GM13977 (cell line): ENCODE results near the gene PKP3.

Experiments
- DNase-seq: peaks from one replicate; pipeline ENCODE4 v3.0.0; 2012; ENCODE audit warnings: low spot score
- CTCF ChIP-seq: IDR thresholded peaks from 2 replicates; pipeline ENCODE4 v1.5.1; 2012; ENCODE audit warnings: mild to moderate bottlenecking, control low read depth; ENCODE audit not compliant: insufficient read depth; ENCODE audit errors: extremely low read depth, missing control alignments
- in situ Hi-C: fragments of 300-500 bp; cut with MboI; formaldehyde crosslinking; loops from one replicate; pipeline ENCODE4 v1.12.0; 2022; ENCODE audit warnings: low sequenced_read_pairs, low pct_unique_long_range_greater_than_20kb, mixed read lengths, inconsistent platforms; ENCODE audit not compliant: unreplicated experiment

PKP3 gene

GRCh38 chr11:377174-377865, 16.7 kb upstream of the PKP3 start:
- no peak for DNase-seq
- in situ Hi-C loops = no loop called here
- TF ChIP-seq CTCF = no peak

- no peak for DNase-seq
- in situ Hi-C loops = no loop called here
- no peak for TF ChIP-seq CTCF
Observed at GRCh38 chr11:377883-378500, 16.0 kb upstream of the PKP3 start.

GRCh38 chr11:379205-380094, 14.6 kb upstream of the PKP3 start:
- in situ Hi-C loops = no loop called here
- TF ChIP-seq CTCF = no peak
- no peak for DNase-seq

- in situ Hi-C loops = no loop called here
- no peak for DNase-seq
- no peak for TF ChIP-seq CTCF
Observed at GRCh38 chr11:380095-380480, 13.9 kb upstream of the PKP3 start.

GRCh38 chr11:380491-380890, 13.5 kb upstream of the PKP3 start:
- DNase-seq = no peak
- TF ChIP-seq CTCF = no peak
- in situ Hi-C loops = no loop called here

- no peak for DNase-seq
- in situ Hi-C loops = no loop called here
- TF ChIP-seq CTCF = no peak
Observed at GRCh38 chr11:380996-381395, 13.0 kb upstream of the PKP3 start.
